MM.1S (cell line): ENCODE results near the gene JAGN1.

ENCODE experiments used
- DNase-seq: peaks from one replicate; pipeline ENCODE4 v3.0.0-alpha.2; 2015
- H2AFZ ChIP-seq: fragments of 300-600 bp; sonication (generic); 2 replicates; pipeline ENCODE4 v1.6.0; 2016; ENCODE audit warnings: antibody characterized with exemption, low read length
- H3F3A ChIP-seq: fragments of 300-600 bp; sonication (generic); 2 replicates; pipeline ENCODE4 v1.6.1; 2016; ENCODE audit warnings: mild to moderate bottlenecking, antibody characterized with exemption, low read length, moderate library complexity, mixed read lengths; ENCODE audit not compliant: insufficient read depth
- H3K27ac ChIP-seq: fragments of 300-600 bp; sonication (generic); 2 replicates; pipeline ENCODE4 v1.5.1; 2016; ENCODE audit warnings: mild to moderate bottlenecking, low read length
- H3K27me3 ChIP-seq: fragments of 300-600 bp; sonication (generic); replicated peaks from 2 replicates; pipeline ENCODE4 v1.6.0; 2016; ENCODE audit warnings: low read length; ENCODE audit not compliant: insufficient read depth
- H3K36me3 ChIP-seq: fragments of 300-600 bp; sonication (generic); replicated peaks from 2 replicates; pipeline ENCODE4 v1.6.1; 2016; ENCODE audit warnings: mild to moderate bottlenecking, low read length, mixed read lengths; ENCODE audit not compliant: insufficient read depth
- H3K4me1 ChIP-seq: fragments of 300-600 bp; sonication (generic); 2 replicates; pipeline ENCODE4 v1.6.1; 2016; ENCODE audit warnings: low read length, mixed read lengths
- H3K4me2 ChIP-seq: fragments of 300-600 bp; sonication (generic); 2 replicates; pipeline ENCODE4 v1.6.0; 2016; ENCODE audit warnings: low read depth, low read length
- H3K4me3 ChIP-seq: fragments of 300-600 bp; sonication (generic); 2 replicates; pipeline ENCODE4 v1.5.1; 2016; ENCODE audit warnings: low read length, mixed read lengths
- H3K79me2 ChIP-seq: fragments of 300-600 bp; sonication (generic); 2 replicates; pipeline ENCODE4 v1.6.1; 2016; ENCODE audit warnings: mixed run types, low read length, mixed read lengths
- H3K9ac ChIP-seq: fragments of 300-600 bp; sonication (generic); 2 replicates; pipeline ENCODE4 v1.6.1; 2016; ENCODE audit warnings: low read length, mixed read lengths
- H3K9me2 ChIP-seq: fragments of 300-600 bp; sonication (generic); replicated peaks from 2 replicates; pipeline ENCODE4 v1.6.1; 2016; ENCODE audit warnings: mild to moderate bottlenecking, low read length, mixed read lengths; ENCODE audit not compliant: insufficient read depth
- H3K9me3 ChIP-seq: fragments of 300-600 bp; sonication (generic); replicated peaks from 2 replicates; pipeline ENCODE4 v1.6.1; 2016; ENCODE audit warnings: mild to moderate bottlenecking, low read length, mixed read lengths; ENCODE audit not compliant: insufficient read depth
- H4K20me1 ChIP-seq: fragments of 300-600 bp; sonication (generic); 2 replicates; pipeline ENCODE4 v1.6.1; 2016; ENCODE audit warnings: mild to moderate bottlenecking, low read length, moderate library complexity, mixed read lengths; ENCODE audit not compliant: insufficient read depth
- EZH2 ChIP-seq: fragments of 300-600 bp; sonication (generic); optimal IDR thresholded peaks from 2 replicates; pipeline ENCODE3; 2017; ENCODE audit warnings: low read depth, mild to moderate bottlenecking, antibody characterized with exemption, low read length, mixed read lengths
- EZH2phosphoT487 ChIP-seq: fragments of 300-600 bp; sonication (generic); IDR thresholded peaks from 2 replicates; pipeline ENCODE4 v1.6.1; 2018; ENCODE audit warnings: antibody characterized with exemption, low read length
- TF ChIP-seq, protein P1 (sequence below): fragments of 300-600 bp; sonication (generic); IDR thresholded peaks from 2 replicates; pipeline ENCODE4 v1.5.1; 2016; ENCODE audit warnings: antibody characterized with exemption, low read length, mixed read lengths

Gene JAGN1

DNA sequence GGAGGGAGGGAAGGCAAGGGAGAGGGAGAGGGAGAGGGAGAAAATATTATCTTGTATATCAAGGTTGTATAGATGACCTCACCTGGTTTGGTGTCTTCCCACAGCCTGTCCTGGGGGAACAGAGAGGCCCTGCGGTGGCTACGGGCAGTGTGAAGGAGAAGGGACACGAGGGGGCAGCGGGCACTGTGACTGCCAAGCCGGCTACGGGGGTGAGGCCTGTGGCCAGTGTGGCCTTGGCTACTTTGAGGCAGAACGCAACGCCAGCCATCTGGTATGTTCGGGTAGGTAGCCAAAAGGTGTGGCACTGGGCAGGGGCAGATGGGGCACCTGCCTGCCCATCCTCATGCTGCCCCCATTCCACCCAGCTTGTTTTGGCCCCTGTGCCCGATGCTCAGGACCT lies 50.3 kb downstream of the JAGN1 start:
- Histone ChIP-seq H3K36me3 (no peaks in the 10 kb centered on the region), H3K9me2 (no peaks in the 10 kb centered on the region), H4K20me1 (no peaks in the 10 kb centered on the region), H3K27ac (no peak overlapping the region), H3K4me2 (no peak overlapping the region), H3K4me1 (no peaks in the 10 kb centered on the region), H3F3A (no peaks in the 10 kb centered on the region), H2AFZ (no peak overlapping the region), H3K9me3 (no peaks in the 10 kb centered on the region), H3K4me3 (no peak overlapping the region), H3K79me2 (no peaks in the 10 kb centered on the region), H3K9ac (no peak overlapping the region), H3K27me3 (no peaks in the 10 kb centered on the region)
- no peak for DNase-seq
- TF ChIP-seq EZH2phosphoT487 (no peak), EZH2 (no peak)
- TF ChIP-seq, protein P1, sequence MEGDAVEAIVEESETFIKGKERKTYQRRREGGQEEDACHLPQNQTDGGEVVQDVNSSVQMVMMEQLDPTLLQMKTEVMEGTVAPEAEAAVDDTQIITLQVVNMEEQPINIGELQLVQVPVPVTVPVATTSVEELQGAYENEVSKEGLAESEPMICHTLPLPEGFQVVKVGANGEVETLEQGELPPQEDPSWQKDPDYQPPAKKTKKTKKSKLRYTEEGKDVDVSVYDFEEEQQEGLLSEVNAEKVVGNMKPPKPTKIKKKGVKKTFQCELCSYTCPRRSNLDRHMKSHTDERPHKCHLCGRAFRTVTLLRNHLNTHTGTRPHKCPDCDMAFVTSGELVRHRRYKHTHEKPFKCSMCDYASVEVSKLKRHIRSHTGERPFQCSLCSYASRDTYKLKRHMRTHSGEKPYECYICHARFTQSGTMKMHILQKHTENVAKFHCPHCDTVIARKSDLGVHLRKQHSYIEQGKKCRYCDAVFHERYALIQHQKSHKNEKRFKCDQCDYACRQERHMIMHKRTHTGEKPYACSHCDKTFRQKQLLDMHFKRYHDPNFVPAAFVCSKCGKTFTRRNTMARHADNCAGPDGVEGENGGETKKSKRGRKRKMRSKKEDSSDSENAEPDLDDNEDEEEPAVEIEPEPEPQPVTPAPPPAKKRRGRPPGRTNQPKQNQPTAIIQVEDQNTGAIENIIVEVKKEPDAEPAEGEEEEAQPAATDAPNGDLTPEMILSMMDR = no peak

- no peak for DNase-seq
- TF ChIP-seq EZH2phosphoT487 (no peak), EZH2 (no peak)
- TF ChIP-seq, protein P1 = no peak
Observed at GRCh38 chr3:9942164-9942563, 51.8 kb downstream of the JAGN1 start.

GRCh38 chr3:9942934-9943690 lies 52.7 kb downstream of the JAGN1 start:
- TF ChIP-seq EZH2 (no peak), EZH2phosphoT487 (no peak)
- TF ChIP-seq, protein P1 = no peak
- Histone ChIP-seq H3K4me1 (no peaks in the 10 kb centered on the region), H3K9me3 (no peaks in the 10 kb centered on the region), H2AFZ (no peak overlapping the region), H3K9ac (no peak overlapping the region), H3K79me2 (no peaks in the 10 kb centered on the region), H3K36me3 (no peaks in the 10 kb centered on the region), H4K20me1 (no peaks in the 10 kb centered on the region), H3K9me2 (no peaks in the 10 kb centered on the region), H3K4me2 (no peak overlapping the region), H3K27ac (no peak overlapping the region), H3F3A (no peaks in the 10 kb centered on the region), H3K4me3 (no peak overlapping the region), H3K27me3 (no peaks in the 10 kb centered on the region)
- DNase-seq = no peak

More at GRCh38 chr3:9942164-9942563, 51.8 kb downstream of the JAGN1 start:
- H3K27me3 ChIP-seq = no peaks in the 10 kb centered on the region
- no peaks in the 10 kb centered on the region for H3K79me2 ChIP-seq
- no peaks in the 10 kb centered on the region for H3K9me3 ChIP-seq
- no peaks in the 10 kb centered on the region for H3K36me3 ChIP-seq
- no peaks in the 10 kb centered on the region for H3K4me1 ChIP-seq
- no peak overlapping the region for H2AFZ ChIP-seq
- H3K4me2 ChIP-seq = no peak overlapping the region
- H3K27ac ChIP-seq = no peak overlapping the region
- H3K9ac ChIP-seq = no peak overlapping the region
- no peaks in the 10 kb centered on the region for H3K9me2 ChIP-seq
- no peaks in the 10 kb centered on the region for H3F3A ChIP-seq
- H4K20me1 ChIP-seq = no peaks in the 10 kb centered on the region
- no peak overlapping the region for H3K4me3 ChIP-seq
